NCI-H1105 (cell line): ENCODE results near the gene GNG7.
"Not testable (repeated sequence)": the region's sequence is repeated elsewhere in the genome, so short reads cannot be mapped to it uniquely, and the experiment has no call there.

ENCODE experiments used
- DNase-seq: peaks from one replicate; lab custom pipeline; 2025; lab: John Stamatoyannopoulos, UW

The GNG7 gene

GRCh38 chr19:2602391-2603181 is 99.9 kb downstream of the GNG7 start:
- no peak for DNase-seq

GRCh38 chr19:2600914-2601870 is 101.3 kb downstream of the GNG7 start:
- no peak for DNase-seq

DNA sequence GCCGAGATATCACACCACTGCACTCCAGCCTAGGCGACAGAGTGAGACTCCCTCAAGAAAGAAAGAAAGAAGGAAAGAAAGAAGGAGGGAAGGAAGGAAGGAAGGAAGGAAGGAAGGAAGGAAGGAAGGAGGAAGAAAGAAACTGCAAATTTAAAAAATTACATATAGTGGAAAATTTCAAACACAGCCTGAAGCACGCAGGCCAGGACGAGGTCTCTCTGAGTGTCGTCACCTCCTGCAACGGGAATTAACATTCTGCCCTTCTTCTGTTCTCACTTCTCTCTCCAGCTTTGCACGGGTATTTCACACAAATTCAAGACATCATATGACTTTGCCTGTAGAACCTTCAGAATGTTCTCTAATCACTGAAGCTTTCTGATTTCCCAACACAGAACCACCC is 108.2 kb downstream of the GNG7 start:
- no peak for DNase-seq

GRCh38 chr19:2592824-2593223 is 109.7 kb downstream of the GNG7 start:
- DNase-seq = no peak

GRCh38 chr19:2591537-2592291 is 110.8 kb downstream of the GNG7 start:
- no peak for DNase-seq

GRCh38 chr19:2590630-2591399 is 111.7 kb downstream of the GNG7 start:
- no peak for DNase-seq

DNA sequence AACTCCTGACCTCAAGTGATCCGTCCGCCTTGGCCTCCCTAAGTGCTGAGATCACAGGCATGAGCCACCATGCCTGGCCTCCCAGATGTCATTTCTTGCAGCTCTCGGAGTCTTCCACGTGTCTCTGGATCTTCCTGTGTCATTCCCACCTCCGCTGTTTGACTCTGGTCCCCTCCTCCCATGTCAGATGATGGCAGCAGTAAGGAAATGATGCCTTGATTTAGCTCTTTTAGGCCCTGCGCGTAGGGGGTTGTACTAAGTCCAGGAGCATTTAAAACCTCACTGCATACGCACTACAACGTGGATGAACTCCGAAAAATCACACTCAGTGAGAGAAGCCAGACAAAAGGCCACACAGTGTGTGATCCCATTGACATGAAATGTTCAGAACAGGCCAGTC is 113.1 kb downstream of the GNG7 start:
- DNase-seq = no peak

DNA sequence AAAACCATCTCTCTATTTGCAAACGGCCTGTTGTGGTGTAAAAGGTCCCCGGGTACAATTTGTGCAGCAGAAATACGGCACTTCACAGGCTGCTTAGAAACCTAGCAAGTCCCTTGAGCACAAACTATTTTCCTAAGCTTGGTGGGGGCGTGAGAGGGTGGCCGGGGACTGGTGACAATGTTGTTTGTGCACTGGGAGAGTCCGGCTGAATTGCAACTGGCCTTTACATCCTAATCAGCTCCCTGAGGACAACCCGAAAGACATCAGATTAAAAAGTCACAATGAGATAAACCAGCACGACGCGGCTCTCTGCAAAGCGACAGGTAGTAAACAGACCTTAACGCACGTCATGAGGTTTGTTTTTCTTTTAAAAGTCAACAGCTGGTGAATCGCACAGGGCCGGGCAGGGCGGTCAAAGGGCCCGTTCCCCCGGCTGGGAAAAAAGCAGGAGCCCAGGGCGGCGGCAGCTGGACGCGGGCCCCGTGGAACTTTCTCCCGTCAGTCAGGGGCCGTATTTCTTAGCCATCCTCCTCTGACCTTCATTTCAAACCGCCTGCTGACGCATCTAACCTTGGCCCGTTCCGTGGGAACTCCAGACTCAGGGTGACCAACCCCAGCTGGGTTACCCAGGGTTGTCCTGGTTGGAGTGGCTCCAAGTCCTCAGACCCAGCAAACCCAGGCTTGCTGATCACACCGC is 114.3 kb downstream of the GNG7 start:
- DNase-seq = no peak

GRCh38 chr19:2587001-2587719 is 115.3 kb downstream of the GNG7 start:
- no peak for DNase-seq

DNA sequence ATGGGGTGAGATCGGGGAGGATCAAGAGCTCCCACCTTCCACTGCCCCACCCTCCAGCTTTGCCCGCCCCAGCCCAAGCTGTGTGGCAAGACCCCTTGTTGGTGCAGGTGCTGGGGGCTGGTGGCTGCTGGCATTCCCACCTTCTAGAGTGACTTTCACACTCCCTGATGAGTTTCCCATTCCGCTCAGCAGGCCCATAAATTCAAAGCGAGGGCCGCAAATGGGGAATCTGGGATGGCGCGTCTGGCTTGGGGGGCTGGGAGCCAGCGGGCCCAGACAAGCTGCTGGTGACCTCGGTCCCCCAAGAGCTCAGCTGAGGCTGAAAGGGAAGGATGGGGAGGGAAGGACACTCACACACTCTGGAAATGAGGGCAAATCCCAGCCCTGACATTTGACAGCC is 116.3 kb downstream of the GNG7 start:
- no peak for DNase-seq

DNA sequence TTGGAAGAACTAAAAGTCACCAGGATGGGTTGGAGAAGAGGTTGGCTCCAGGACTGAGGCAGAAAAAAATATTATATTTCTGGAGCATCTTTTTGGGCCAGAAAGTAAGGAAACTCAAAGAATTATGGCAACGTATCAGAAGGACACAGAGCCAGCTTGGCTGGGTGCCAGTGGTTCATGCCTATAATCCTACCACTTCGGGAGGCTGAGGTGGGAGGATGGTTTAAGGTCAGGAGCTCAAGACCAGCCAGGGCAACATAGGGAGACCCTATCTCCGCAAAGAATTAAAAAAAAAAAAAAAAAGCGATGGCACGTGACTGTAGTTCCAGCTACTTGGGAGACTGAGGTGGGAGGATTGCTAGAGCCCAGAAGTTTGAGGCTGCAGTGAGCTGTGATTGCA is 118.5 kb downstream of the GNG7 start:
- DNase-seq = no peak

DNA sequence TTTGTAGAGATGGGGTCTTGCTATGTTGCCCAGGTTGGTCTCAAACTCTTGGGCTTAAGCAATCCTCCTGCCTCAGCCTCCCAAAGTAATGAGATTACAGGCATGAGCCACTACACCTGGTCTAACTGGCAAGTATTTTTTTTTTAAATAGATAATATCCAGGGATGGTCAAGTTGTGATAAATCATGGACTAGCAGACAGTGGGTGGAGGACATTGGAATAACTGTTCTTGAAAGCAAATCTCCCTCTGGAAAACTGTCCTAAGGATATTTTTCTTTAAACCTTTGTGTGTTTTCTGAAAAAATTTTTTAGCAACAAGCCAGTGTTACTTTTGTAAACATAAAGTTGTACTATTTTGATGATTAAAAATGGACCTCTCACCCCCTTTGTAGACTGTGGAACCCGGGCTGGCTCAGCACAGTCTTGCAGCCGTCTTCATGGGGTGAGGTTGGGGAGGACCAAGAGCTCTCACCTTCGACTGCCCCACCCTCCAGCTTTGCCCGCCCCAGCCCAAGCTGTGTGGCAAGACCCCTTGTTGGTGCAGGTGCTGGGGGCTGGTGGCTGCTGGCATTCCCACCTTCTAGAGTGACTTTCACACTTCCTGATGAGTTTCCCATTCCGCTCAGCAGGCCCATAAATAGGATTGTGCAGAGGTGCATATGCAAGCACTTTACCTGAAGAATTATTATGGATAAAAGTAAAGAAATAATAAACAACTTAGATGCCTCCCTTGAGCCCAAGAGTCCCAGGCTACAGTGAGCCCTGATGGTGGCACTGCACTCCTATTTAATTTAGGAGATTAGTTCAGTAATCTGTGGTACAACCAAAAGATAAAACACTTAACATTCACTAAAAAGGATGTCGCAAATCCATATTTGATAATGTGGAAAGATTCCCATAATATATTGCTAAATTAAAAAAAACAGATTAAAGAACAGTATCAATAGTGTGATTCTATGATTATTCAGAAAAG is 119.2 kb downstream of the GNG7 start:
- DNase-seq = no peak

DNA sequence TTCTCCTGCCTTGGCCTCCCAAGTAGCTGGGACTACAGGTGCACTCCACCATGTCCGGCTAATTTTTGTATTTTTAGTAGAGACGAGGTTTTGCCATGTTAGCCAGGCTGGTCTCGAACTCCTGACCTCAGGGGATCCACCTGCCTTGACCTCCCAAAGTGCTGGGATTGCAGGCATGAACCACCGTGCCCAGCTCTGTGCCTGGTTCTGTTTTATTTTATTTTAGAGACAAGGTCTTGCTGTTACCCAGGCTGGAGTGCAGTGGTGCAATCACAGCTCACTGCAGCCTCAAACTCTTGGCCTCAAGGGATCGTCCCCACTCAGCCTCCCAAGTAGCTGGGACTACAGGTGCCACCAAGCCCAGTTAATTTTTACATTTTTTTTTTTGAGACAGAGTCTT is 122.1 kb downstream of the GNG7 start:
- not testable (repeated sequence) for DNase-seq

DNA sequence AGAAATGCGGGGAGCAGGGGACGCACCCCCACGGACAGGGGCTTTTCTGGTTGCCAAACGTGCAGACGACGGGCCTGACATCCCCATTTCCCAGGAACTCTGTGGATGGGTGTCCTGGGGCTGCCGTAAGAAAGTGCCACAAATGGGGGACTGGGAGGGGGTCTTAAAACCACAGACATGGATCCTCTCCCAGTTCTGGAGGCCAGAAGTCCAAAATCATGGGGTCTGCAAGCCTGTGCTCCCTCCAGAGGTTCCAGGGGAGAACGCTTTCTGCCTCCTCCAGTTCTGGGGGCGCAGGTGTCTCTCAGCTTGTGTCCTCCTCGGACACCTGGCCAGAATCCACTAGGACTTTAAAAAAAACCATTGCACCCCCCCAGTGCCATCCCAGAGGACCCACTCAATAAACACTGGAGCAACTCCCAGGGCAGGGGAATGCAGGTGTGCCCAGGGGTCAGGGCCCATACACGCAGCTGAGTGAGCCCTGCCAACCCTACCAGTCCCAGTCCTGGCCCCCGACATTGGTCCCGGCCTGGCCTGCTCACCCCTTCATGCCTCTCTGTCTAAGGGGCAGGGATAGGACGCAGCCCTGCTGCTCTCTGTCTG is 122.7 kb downstream of the GNG7 start:
- DNase-seq = no peak

- peak; percentile 60 for DNase-seq
These were observed 123.4 kb downstream of the GNG7 start for GRCh38 chr19:2578901-2579677.

DNA sequence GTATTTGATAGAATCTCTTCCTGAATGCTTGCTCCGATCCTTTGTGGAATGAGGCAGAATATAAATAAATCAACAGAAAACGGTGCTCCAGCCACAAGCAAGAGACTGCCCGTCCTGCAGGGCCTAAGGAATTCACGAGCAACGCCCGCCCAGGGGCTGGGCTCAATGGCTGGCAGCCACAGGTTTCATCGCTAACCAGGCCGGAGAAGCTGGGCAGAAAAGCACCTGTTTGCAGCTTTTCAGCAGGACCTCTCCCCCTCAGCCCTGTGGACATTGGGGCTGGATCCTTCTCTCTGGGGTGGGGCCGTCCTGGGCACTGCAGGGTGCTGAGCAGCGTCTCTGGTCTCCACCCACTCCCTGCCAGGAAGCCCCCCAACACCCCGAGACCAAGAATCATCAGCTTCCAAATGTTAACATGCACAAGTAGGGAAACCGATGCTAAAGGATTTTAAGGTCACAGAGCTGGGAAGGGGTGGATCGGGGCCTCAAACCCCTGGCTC is 124.1 kb downstream of the GNG7 start:
- DNase-seq = no peak

DNA sequence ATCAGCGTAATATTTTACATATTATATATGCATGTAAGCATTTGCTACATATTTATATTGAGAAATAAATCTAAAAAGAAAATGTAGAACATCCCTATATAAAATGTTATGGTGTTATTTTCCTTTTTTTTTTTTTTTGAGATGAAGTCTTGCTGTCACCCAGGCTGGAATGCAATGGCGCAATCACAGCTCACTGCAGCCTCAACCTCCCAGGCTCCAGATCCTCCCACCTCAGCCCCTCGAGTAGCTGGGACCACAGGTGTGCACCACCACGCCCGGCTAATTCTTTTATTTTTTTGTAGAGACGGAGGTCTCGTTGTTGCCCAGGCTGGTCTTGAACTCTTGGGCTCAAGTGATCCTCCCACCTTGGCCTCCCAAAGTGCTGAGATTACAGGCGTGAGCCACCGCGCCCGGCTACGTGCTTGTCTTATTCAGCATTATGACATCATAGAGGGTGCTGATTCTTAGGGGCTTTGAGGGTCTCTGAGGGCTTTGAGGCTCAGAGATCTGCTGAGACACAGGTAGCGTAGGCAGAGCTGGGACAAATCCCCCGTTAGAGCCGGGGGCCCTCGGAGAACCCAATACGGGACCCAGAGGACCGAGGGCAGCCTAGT is 124.7 kb downstream of the GNG7 start:
- DNase-seq = no peak
